ENCODE measurements around the gene FAM111A.

Gene FAM111A

DNA sequence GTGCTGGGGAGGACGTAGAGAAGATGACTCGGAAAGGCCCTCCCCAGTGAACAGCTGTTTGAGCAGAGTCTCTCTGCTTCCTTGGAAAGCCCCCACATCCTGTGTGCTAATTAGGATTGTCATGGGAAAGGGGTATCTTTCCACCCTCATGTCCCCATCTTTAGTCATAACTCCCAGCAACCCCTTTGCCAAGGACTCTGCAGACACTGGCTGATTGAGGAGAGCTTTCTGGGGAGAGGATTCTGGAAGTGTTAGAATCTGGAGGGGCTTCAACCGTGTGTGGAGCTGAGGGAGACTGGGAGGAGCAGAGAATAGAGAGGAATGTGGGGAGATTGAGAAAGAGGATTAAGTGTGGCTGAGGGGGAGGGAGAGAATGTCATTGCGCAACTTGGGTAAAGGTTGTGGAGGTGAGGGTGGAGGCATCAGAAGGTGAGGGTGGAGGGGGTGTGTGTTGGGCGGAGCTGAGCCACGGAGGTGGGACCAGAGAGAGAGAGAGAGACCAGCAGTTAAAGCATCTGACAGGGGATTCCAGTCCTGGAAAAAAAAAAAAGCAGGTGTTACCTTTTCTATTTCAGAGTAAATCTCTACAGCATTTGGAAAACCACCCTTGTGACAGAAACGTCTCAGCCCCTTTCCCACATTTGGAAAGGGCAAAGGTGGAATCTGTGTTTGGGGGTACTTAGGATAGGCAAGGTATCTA lies 31.5 kb downstream of the FAM111A start:
- H3K4me3 ChIP-seq (ENCODE audit: control insufficient read depth, low read depth, low read length), result no peak overlapping the region; the same call in 1 of the 2 replicates
- no peak for DNase-seq (ENCODE audit: low read depth)

DNA sequence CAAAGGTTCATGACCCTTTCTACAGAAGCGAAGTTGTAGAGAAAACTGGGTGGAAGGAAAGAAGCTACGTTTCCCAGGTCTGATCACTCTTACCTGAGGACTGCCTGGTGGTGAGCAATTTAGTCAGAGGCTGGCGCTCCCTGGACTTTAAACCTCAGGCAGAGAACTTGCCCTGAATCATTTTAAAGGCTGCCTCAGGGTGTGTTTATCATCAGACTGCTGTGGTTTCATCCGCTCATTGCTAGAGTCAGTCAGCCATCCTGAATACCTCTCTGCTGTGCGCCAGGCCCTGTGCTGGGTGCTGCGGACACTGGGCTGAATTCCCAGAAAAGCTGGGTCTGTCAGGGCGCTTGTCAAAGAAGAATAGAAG lies 32.0 kb downstream of the FAM111A start:
- TF ChIP-seq, protein P1, sequence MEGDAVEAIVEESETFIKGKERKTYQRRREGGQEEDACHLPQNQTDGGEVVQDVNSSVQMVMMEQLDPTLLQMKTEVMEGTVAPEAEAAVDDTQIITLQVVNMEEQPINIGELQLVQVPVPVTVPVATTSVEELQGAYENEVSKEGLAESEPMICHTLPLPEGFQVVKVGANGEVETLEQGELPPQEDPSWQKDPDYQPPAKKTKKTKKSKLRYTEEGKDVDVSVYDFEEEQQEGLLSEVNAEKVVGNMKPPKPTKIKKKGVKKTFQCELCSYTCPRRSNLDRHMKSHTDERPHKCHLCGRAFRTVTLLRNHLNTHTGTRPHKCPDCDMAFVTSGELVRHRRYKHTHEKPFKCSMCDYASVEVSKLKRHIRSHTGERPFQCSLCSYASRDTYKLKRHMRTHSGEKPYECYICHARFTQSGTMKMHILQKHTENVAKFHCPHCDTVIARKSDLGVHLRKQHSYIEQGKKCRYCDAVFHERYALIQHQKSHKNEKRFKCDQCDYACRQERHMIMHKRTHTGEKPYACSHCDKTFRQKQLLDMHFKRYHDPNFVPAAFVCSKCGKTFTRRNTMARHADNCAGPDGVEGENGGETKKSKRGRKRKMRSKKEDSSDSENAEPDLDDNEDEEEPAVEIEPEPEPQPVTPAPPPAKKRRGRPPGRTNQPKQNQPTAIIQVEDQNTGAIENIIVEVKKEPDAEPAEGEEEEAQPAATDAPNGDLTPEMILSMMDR (IDR thresholded peaks at IDR 0.05; ENCODE audit: control insufficient read depth, insufficient read depth, low read depth, low read length, missing control alignments), result no peak
- H3K4me3 ChIP-seq (ENCODE audit: control insufficient read depth, low read depth, low read length), result no peak overlapping the region
- peak; percentile 40 for DNase-seq (ENCODE audit: low read depth)

More for the DNA sequence above, 31.5 kb downstream of the FAM111A start:
- TF ChIP-seq, protein P1 (IDR thresholded peaks at IDR 0.05; ENCODE audit: control insufficient read depth, insufficient read depth, low read depth, low read length, missing control alignments), result no peak

GRCh38 chr11:59175091-59175501 lies 32.4 kb downstream of the FAM111A start:
- no peak for DNase-seq (ENCODE audit: low read depth)
- no peak overlapping the region for H3K4me3 ChIP-seq (ENCODE audit: control insufficient read depth, low read depth, low read length)

DNA sequence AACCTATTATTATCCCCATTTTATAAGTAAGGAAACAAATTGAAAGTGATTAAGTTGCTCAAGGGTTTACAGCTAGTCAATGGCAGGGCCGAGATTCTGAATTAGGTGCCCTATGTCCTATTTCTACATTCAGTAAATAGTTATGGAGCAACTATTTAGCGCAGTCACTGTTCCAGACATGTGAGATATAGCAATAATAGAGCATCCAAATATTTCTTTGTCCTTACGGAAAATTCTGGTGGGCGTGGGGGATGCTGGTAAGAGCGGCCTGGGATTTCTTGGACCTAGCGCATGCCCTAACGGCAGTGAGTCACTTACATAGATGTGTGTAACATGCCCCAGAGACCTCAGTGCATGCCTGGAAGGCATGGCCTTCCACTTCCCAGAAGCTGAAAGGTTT lies 33.7 kb downstream of the FAM111A start:
- TF ChIP-seq, protein P1 (IDR thresholded peaks at IDR 0.05; ENCODE audit: control insufficient read depth, insufficient read depth, low read depth, low read length, missing control alignments), result no peak
- no peak for DNase-seq (ENCODE audit: low read depth)
- H3K4me3 ChIP-seq (ENCODE audit: control insufficient read depth, low read depth, low read length), result no peak overlapping the region

More at GRCh38 chr11:59175091-59175501, 32.4 kb downstream of the FAM111A start:
- TF ChIP-seq, protein P1 (IDR thresholded peaks at IDR 0.05; ENCODE audit: control insufficient read depth, insufficient read depth, low read depth, low read length, missing control alignments), result no peak

GRCh38 chr11:59178402-59178801 lies 35.7 kb downstream of the FAM111A start:
- TF ChIP-seq, protein P1 (IDR thresholded peaks at IDR 0.05; ENCODE audit: control insufficient read depth, insufficient read depth, low read depth, low read length, missing control alignments), result no peak
- no peak overlapping the region for H3K4me3 ChIP-seq (ENCODE audit: control insufficient read depth, low read depth, low read length)
- no peak for DNase-seq (ENCODE audit: low read depth)

DNA sequence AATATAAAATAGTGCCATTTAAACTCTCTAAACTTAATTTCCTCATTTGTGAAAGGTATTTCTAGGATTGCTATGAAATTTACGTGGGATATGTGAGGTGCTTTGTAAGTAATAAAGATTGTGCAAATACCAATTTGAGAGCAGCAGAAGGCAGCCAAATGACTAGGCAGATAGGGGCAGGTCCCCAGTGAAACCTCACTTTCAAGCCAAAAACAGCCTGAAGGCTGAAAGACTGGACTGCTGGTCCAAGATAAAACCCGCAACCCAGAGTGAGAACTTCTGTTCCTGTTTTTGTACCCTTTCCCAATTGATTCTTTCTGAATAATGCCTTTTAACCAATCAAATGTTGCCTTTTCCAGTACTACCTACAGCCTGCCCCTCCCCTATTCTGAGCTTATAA lies 36.5 kb downstream of the FAM111A start:
- H3K4me3 ChIP-seq (ENCODE audit: control insufficient read depth, low read depth, low read length), result no peak overlapping the region
- TF ChIP-seq, protein P1 (IDR thresholded peaks at IDR 0.05; ENCODE audit: control insufficient read depth, insufficient read depth, low read depth, low read length, missing control alignments), result no peak

More for the DNA sequence above, 36.5 kb downstream of the FAM111A start:
- DNase-seq (ENCODE audit: low read depth), result no peak

Data from AG09309 (cell line).